CD4-positive, alpha-beta T cell treated with Interleukin-2 at 100 ng/mL for 4 hours (primary cell): Measurements from ENCODE around the gene PTPRN2.
A peak's percentile ranks its signal among the peaks of the same experiment; 100 is the strongest.

Source experiments
- DNase-seq: peaks from one replicate; pipeline ENCODE4 v3.0.0-alpha.2; 2020; ENCODE audit warnings: low spot score

Gene PTPRN2

GRCh38 chr7:157638563-157638962, 949.1 kb downstream of the PTPRN2 start:
- DNase-seq, result no peak

- DNase-seq, result no peak
Observed at GRCh38 chr7:157637216-157637949, 950.2 kb downstream of the PTPRN2 start.

GRCh38 chr7:157635669-157636068, 952.0 kb downstream of the PTPRN2 start:
- DNase-seq, result no peak

GRCh38 chr7:157635148-157635500, 952.5 kb downstream of the PTPRN2 start:
- no peak for DNase-seq

GRCh38 chr7:157634401-157635147, 953.0 kb downstream of the PTPRN2 start:
- DNase-seq, result no peak

GRCh38 chr7:157633465-157634185, 954.0 kb downstream of the PTPRN2 start:
- no peak for DNase-seq

GRCh38 chr7:157630301-157630853, 957.2 kb downstream of the PTPRN2 start:
- no peak for DNase-seq

- no peak for DNase-seq
Observed at GRCh38 chr7:157628456-157628855, 959.2 kb downstream of the PTPRN2 start.

- DNase-seq, result no peak
Observed at GRCh38 chr7:157627646-157628045, 960.0 kb downstream of the PTPRN2 start.

- no peak for DNase-seq
Observed at GRCh38 chr7:157627033-157627432, 960.6 kb downstream of the PTPRN2 start.

- peak; percentile 34 for DNase-seq
Observed at GRCh38 chr7:157625973-157626742, 961.5 kb downstream of the PTPRN2 start.

GRCh38 chr7:157623556-157623955, 964.1 kb downstream of the PTPRN2 start:
- DNase-seq, result no peak

GRCh38 chr7:157622408-157623205, 965.0 kb downstream of the PTPRN2 start:
- no peak for DNase-seq

- peak; percentile 15 for DNase-seq
Observed at GRCh38 chr7:157622000-157622399, 965.6 kb downstream of the PTPRN2 start.

GRCh38 chr7:157621131-157621681, 966.4 kb downstream of the PTPRN2 start:
- DNase-seq, result no peak

GRCh38 chr7:157620616-157621015, 967.0 kb downstream of the PTPRN2 start:
- DNase-seq, result no peak

GRCh38 chr7:157619753-157620525, 967.7 kb downstream of the PTPRN2 start:
- no peak for DNase-seq

GRCh38 chr7:157618823-157619606, 968.6 kb downstream of the PTPRN2 start:
- no peak for DNase-seq

GRCh38 chr7:157618091-157618726, 969.4 kb downstream of the PTPRN2 start:
- DNase-seq, result no peak
